ENCODE data around the gene ENOX1. TPM values are rescaled to one million over a fixed set of nuclear protein-coding genes. Genes with fewer than 3 reads are reported as not detected.
A peak's percentile ranks its signal among the peaks of the same experiment; 100 is the strongest.

The ENOX1 gene
- total RNA-seq, 3 donors from 2014 or later (not counting 1 experiment from before 2014, with no cell fraction given), result not detected

DNA sequence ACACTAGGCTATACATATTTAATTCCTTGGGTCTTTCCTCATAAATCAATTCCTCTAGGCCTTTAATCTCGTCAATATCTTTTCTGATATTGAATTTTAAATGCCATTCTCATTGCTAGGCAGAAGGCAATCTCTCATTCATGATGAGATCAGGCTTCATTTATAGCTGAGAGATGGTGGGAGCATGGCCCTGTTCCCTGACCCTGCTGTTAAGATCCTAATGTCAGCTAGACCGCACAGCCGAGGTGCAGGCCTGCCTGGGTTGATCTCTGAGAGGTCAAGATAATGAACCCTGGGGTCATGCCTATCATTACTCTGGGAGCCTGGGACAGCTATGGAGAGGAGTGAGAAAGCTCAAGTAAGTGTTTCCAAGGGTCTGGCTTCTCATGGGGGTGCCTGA lies 509.6 kb downstream of the ENOX1 start:
- DNase-seq (no peak), ATAC-seq (no peak)
- no peak overlapping the region for H3K27ac ChIP-seq (ENCODE audit: low read length)
- no peaks in the 10 kb centered on the region for H3K9me3 Mint-ChIP-seq
- H3K27me3 ChIP-seq (ENCODE audit: control insufficient read depth, insufficient read depth, low read length), result no peaks in the 10 kb centered on the region
- WGBS (ENCODE audit: insufficient coverage), result 89% methylated on average over 3 of the region's 3 CpGs
- H3K4me3 Mint-ChIP-seq, result no peak overlapping the region
- H3K4me1 ChIP-seq (ENCODE audit: control insufficient read depth, insufficient read depth, low read length), result no peaks in the 10 kb centered on the region
- H3K27me3 Mint-ChIP-seq (ENCODE audit: low read depth in 2 of 2), result peaks cover 2 to 7% of the 10 kb centered on the region in 2 donors
- peaks cover 8 to 9% of the 10 kb centered on the region in 2 donors for H3K4me1 Mint-ChIP-seq
- H3K36me3 ChIP-seq (ENCODE audit: control insufficient read depth, insufficient read depth, low read length), result no peaks in the 10 kb centered on the region
- intact Hi-C loops (cut with micrococcal nuclease), result no loop called here
- no peaks in the 10 kb centered on the region for H3K36me3 Mint-ChIP-seq
- H3K9me3 ChIP-seq (ENCODE audit: control insufficient read depth, insufficient read depth, low read length), result no peaks in the 10 kb centered on the region
- H3K27ac Mint-ChIP-seq, result no peak overlapping the region
- TF ChIP-seq, protein P1, sequence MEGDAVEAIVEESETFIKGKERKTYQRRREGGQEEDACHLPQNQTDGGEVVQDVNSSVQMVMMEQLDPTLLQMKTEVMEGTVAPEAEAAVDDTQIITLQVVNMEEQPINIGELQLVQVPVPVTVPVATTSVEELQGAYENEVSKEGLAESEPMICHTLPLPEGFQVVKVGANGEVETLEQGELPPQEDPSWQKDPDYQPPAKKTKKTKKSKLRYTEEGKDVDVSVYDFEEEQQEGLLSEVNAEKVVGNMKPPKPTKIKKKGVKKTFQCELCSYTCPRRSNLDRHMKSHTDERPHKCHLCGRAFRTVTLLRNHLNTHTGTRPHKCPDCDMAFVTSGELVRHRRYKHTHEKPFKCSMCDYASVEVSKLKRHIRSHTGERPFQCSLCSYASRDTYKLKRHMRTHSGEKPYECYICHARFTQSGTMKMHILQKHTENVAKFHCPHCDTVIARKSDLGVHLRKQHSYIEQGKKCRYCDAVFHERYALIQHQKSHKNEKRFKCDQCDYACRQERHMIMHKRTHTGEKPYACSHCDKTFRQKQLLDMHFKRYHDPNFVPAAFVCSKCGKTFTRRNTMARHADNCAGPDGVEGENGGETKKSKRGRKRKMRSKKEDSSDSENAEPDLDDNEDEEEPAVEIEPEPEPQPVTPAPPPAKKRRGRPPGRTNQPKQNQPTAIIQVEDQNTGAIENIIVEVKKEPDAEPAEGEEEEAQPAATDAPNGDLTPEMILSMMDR (IDR thresholded peaks at IDR 0.05), result no peak
- H3K4me3 ChIP-seq (ENCODE audit: low read length), result no peak overlapping the region

DNA sequence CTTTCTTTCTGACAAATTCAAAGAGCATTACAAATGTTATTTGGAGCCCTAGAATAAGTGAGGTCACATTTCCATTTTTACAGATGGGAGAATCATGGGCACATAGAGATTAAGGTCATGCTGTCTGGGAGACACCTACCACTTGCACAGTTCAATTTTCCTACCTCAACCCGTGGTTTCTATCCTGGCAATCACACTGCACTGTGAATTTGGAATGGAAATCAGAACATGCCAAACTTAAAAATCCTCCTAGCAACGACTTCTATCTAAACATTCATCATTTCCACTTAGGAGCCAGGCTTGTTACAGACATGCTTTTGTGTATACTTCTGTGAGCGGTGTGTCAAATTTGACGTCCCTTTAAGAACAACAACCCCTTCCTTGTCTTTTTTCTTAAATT lies 511.9 kb downstream of the ENOX1 start:
- Mint-ChIP-seq H3K27ac (no peak overlapping the region), H3K36me3 (no peaks in the 10 kb centered on the region), H3K4me3 (no peak overlapping the region), H3K27me3 (ENCODE audit: low read depth in 2 of 2) (peaks cover 2 to 7% of the 10 kb centered on the region in 2 donors), H3K4me1 (peaks cover 8 to 9% of the 10 kb centered on the region in 2 donors), H3K9me3 (no peaks in the 10 kb centered on the region)
- Histone ChIP-seq H3K27me3 (ENCODE audit: control insufficient read depth, insufficient read depth, low read length) (no peaks in the 10 kb centered on the region), H3K36me3 (ENCODE audit: control insufficient read depth, insufficient read depth, low read length) (no peaks in the 10 kb centered on the region), H3K4me1 (ENCODE audit: control insufficient read depth, insufficient read depth, low read length) (no peaks in the 10 kb centered on the region), H3K27ac (ENCODE audit: low read length) (no peak overlapping the region), H3K9me3 (ENCODE audit: control insufficient read depth, insufficient read depth, low read length) (no peaks in the 10 kb centered on the region), H3K4me3 (ENCODE audit: low read length) (no peak overlapping the region)
- intact Hi-C loops (cut with micrococcal nuclease), result no loop called here
- 79% methylated on average over 2 of the region's 4 CpGs for WGBS (ENCODE audit: insufficient coverage)
- TF ChIP-seq, protein P1 (IDR thresholded peaks at IDR 0.05), result no peak
- ATAC-seq (no peak), DNase-seq (no peak)

DNA sequence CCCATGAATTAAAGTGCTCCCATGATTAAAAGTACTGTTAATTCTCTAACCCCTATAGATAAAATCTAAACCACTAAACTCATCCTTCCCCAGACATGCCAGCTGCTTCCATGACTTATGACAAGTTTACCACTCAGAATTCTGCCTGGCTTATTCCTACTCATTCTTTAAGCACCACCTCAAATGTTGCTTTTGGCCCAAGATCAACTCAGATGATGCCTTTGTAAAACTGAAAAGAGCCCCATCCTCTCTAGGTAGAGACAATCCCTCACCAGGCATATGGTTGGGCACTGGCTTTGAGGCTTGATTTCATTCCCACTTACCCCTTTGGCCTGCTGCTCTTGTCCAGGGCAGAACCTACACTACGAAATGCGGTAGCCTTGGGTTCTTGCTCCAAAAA lies 513.4 kb downstream of the ENOX1 start:
- no peaks in the 10 kb centered on the region for H3K9me3 Mint-ChIP-seq
- 82% methylated on average over 2 of the region's 2 CpGs for WGBS (ENCODE audit: insufficient coverage)
- no peak overlapping the region for H3K27ac Mint-ChIP-seq

DNA sequence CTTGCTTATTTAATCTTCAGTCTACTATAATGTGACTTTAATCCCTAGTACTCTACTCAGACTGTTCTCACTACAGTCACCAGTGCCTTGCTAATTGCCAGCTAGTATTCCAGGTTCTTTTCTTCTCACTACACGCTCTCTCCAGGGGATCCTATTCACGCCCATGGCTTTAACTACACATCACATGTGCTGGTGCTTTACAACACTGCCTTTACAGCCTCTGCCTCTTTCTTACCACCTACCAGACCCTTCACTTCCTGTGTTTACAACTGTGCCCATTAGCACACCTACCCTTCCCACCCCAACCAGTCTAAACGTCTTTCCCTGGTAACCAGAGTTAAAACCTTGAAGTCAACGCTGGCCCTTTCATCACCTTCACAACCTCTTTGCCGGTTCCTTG lies 513.9 kb downstream of the ENOX1 start:
- TF ChIP-seq, protein P1 (IDR thresholded peaks at IDR 0.05), result no peak
- Mint-ChIP-seq H3K36me3 (no peaks in the 10 kb centered on the region), H3K4me3 (no peak overlapping the region), H3K9me3 (no peaks in the 10 kb centered on the region), H3K4me1 (peaks cover 8 to 9% of the 10 kb centered on the region in 2 donors), H3K27me3 (ENCODE audit: low read depth in 2 of 2) (peaks cover 2 to 7% of the 10 kb centered on the region in 2 donors), H3K27ac (no peak overlapping the region)
- DNase-seq, result no peak
- 64% methylated on average over 5 of the region's 5 CpGs for WGBS (ENCODE audit: insufficient coverage)
- no peaks in the 10 kb centered on the region for H3K27me3 ChIP-seq (ENCODE audit: control insufficient read depth, insufficient read depth, low read length)
- H3K27ac ChIP-seq (ENCODE audit: low read length), result no peak overlapping the region
- H3K4me3 ChIP-seq (ENCODE audit: low read length), result no peak overlapping the region
- H3K9me3 ChIP-seq (ENCODE audit: control insufficient read depth, insufficient read depth, low read length), result no peaks in the 10 kb centered on the region
- ATAC-seq, result peak in 1 of 3 donors; percentile 50
- intact Hi-C loops (cut with micrococcal nuclease), result no loop called here
- no peaks in the 10 kb centered on the region for H3K36me3 ChIP-seq (ENCODE audit: control insufficient read depth, insufficient read depth, low read length)
- H3K4me1 ChIP-seq (ENCODE audit: control insufficient read depth, insufficient read depth, low read length), result no peaks in the 10 kb centered on the region

More for the DNA sequence above, 513.4 kb downstream of the ENOX1 start:
- Histone ChIP-seq H3K27ac (ENCODE audit: low read length) (no peak overlapping the region), H3K4me1 (ENCODE audit: control insufficient read depth, insufficient read depth, low read length) (no peaks in the 10 kb centered on the region), H3K36me3 (ENCODE audit: control insufficient read depth, insufficient read depth, low read length) (no peaks in the 10 kb centered on the region), H3K9me3 (ENCODE audit: control insufficient read depth, insufficient read depth, low read length) (no peaks in the 10 kb centered on the region), H3K4me3 (ENCODE audit: low read length) (no peak overlapping the region), H3K27me3 (ENCODE audit: control insufficient read depth, insufficient read depth, low read length) (no peaks in the 10 kb centered on the region)
- H3K4me1 Mint-ChIP-seq, result peaks cover 8 to 9% of the 10 kb centered on the region in 2 donors
- intact Hi-C loops (cut with micrococcal nuclease), result no loop called here
- no peaks in the 10 kb centered on the region for H3K36me3 Mint-ChIP-seq
- DNase-seq, result no peak
- H3K4me3 Mint-ChIP-seq, result no peak overlapping the region
- no peak for ATAC-seq
- peaks cover 2 to 7% of the 10 kb centered on the region in 2 donors for H3K27me3 Mint-ChIP-seq (ENCODE audit: low read depth in 2 of 2)
- TF ChIP-seq, protein P1 (IDR thresholded peaks at IDR 0.05), result no peak
